Measurements from ENCODE around the gene USP17L10. TPM values are rescaled to one million over a fixed set of nuclear protein-coding genes. Genes with fewer than 3 reads are reported as not detected.
"Not testable (repeated sequence)": the region's sequence is repeated elsewhere in the genome, so short reads cannot be mapped to it uniquely, and the experiment has no call there.

The USP17L10 gene
- not detected for polyA plus RNA-seq (ENCODE audit: insufficient read length in 3 of 3)

- DNase-seq (ENCODE audit: low read depth in 3 of 3, low spot score in 2 of 3): not testable (repeated sequence)
These were observed at the start of gene USP17L10 for GRCh38 chr4:9210357-9210756. Gene USP17L10, plus strand, starts transcription at chr4:9210657. Its CDS starts 0 bp downstream, at chr4:9210657.

GRCh38 chr4:9165990-9166389, 44.5 kb upstream of the USP17L10 start:
- DNase-seq (ENCODE audit: low read depth in 3 of 3, low spot score in 2 of 3): not testable (repeated sequence)

- not testable (repeated sequence) for DNase-seq (ENCODE audit: low read depth in 3 of 3, low spot score in 2 of 3)
These were observed 40.5 kb upstream of the USP17L10 start, which contains the start of gene FAM90A26 for GRCh38 chr4:9169791-9170459. Gene FAM90A26, plus strand, starts transcription at chr4:9170409. Its CDS starts 2,764 bp downstream, at chr4:9173173.

- not testable (repeated sequence) for DNase-seq (ENCODE audit: low read depth in 3 of 3, low spot score in 2 of 3)
These were observed 4.2 kb downstream of the USP17L10 start for GRCh38 chr4:9214701-9215100.

- DNase-seq (ENCODE audit: low read depth in 3 of 3, low spot score in 2 of 3): not testable (repeated sequence)
These were observed 4.6 kb downstream of the USP17L10 start, which contains the start of gene USP17L11 for GRCh38 chr4:9215105-9215504. Gene USP17L11, plus strand, starts transcription at chr4:9215405. Its CDS starts 0 bp downstream, at chr4:9215405.

GRCh38 chr4:9219852-9220251, 9.4 kb downstream of the USP17L10 start, which contains the start of gene USP17L12:
Gene USP17L12, plus strand, starts transcription at chr4:9220152. Its CDS starts 0 bp downstream, at chr4:9220152.
- not testable (repeated sequence) for DNase-seq (ENCODE audit: low read depth in 3 of 3, low spot score in 2 of 3)

GRCh38 chr4:9224596-9224995, 14.1 kb downstream of the USP17L10 start, which contains the start of gene USP17L13:
Gene USP17L13, plus strand, starts transcription at chr4:9224896. Its CDS starts 0 bp downstream, at chr4:9224896.
- not testable (repeated sequence) for DNase-seq (ENCODE audit: low read depth in 3 of 3, low spot score in 2 of 3)

GRCh38 chr4:9230249-9230648, 19.8 kb downstream of the USP17L10 start:
- DNase-seq (ENCODE audit: low read depth in 3 of 3, low spot score in 2 of 3): not testable (repeated sequence)

- not testable (repeated sequence) for DNase-seq (ENCODE audit: low read depth in 3 of 3, low spot score in 2 of 3)
These were observed 23.6 kb downstream of the USP17L10 start, which contains the start of gene USP17L15 for GRCh38 chr4:9234085-9234484. Gene USP17L15, plus strand, starts transcription at chr4:9234385. Its CDS starts 0 bp downstream, at chr4:9234385.

GRCh38 chr4:9238461-9238860, 28.0 kb downstream of the USP17L10 start:
- not testable (repeated sequence) for DNase-seq (ENCODE audit: low read depth in 3 of 3, low spot score in 2 of 3)

- not testable (repeated sequence) for DNase-seq (ENCODE audit: low read depth in 3 of 3, low spot score in 2 of 3)
These were observed 33.1 kb downstream of the USP17L10 start, which contains the start of gene USP17L17 for GRCh38 chr4:9243579-9243978. Gene USP17L17, plus strand, starts transcription at chr4:9243879. Its CDS starts 0 bp downstream, at chr4:9243879.

- not testable (repeated sequence) for DNase-seq (ENCODE audit: low read depth in 3 of 3, low spot score in 2 of 3)
These were observed 37.7 kb downstream of the USP17L10 start, which contains the start of gene USP17L18 for GRCh38 chr4:9247953-9248680. Gene USP17L18, plus strand, starts transcription at chr4:9248630. Its CDS starts 0 bp downstream, at chr4:9248630.

- DNase-seq (ENCODE audit: low read depth in 3 of 3, low spot score in 2 of 3): not testable (repeated sequence)
These were observed 42.6 kb downstream of the USP17L10 start, which contains the start of gene USP17L19 for GRCh38 chr4:9253078-9253477. Gene USP17L19, plus strand, starts transcription at chr4:9253378. Its CDS starts 0 bp downstream, at chr4:9253378.

- not testable (repeated sequence) for DNase-seq (ENCODE audit: low read depth in 3 of 3, low spot score in 2 of 3)
These were observed 47.4 kb downstream of the USP17L10 start, which contains the start of gene USP17L20 for GRCh38 chr4:9257824-9258223. Gene USP17L20, plus strand, starts transcription at chr4:9258124. Its CDS starts 0 bp downstream, at chr4:9258124.

Other genes with a start within 250 kb of the USP17L10 start
- not detected for gene FAM90A26, start 40.2 kb upstream of the USP17L10 start, polyA plus RNA-seq (ENCODE audit: insufficient read length in 3 of 3)
- not detected for gene USP17L11, start 4.7 kb downstream of the USP17L10 start, polyA plus RNA-seq (ENCODE audit: insufficient read length in 3 of 3)
- not detected for gene USP17L12, start 9.5 kb downstream of the USP17L10 start, polyA plus RNA-seq (ENCODE audit: insufficient read length in 3 of 3)
- not detected for gene USP17L13, start 14.2 kb downstream of the USP17L10 start, polyA plus RNA-seq (ENCODE audit: insufficient read length in 3 of 3)
- not detected for gene USP17L15, start 23.7 kb downstream of the USP17L10 start, polyA plus RNA-seq (ENCODE audit: insufficient read length in 3 of 3)
- gene USP17L17, start 33.2 kb downstream of the USP17L10 start, polyA plus RNA-seq (ENCODE audit: insufficient read length in 3 of 3): not detected
- gene USP17L18, start 38.0 kb downstream of the USP17L10 start, polyA plus RNA-seq (ENCODE audit: insufficient read length in 3 of 3): not detected
- gene USP17L19, start 42.7 kb downstream of the USP17L10 start, polyA plus RNA-seq (ENCODE audit: insufficient read length in 3 of 3): not detected
- gene USP17L20, start 47.5 kb downstream of the USP17L10 start, polyA plus RNA-seq (ENCODE audit: insufficient read length in 3 of 3): not detected
- gene USP17L21, start 52.2 kb downstream of the USP17L10 start, polyA plus RNA-seq (ENCODE audit: insufficient read length in 3 of 3): not detected
- gene USP17L22, start 57.0 kb downstream of the USP17L10 start, polyA plus RNA-seq (ENCODE audit: insufficient read length in 3 of 3): not detected
- gene USP17L24, start 114.5 kb downstream of the USP17L10 start, polyA plus RNA-seq (ENCODE audit: insufficient read length in 3 of 3): not detected
- not detected for gene USP17L25, start 119.3 kb downstream of the USP17L10 start, polyA plus RNA-seq (ENCODE audit: insufficient read length in 3 of 3)
- not detected for gene USP17L26, start 124.0 kb downstream of the USP17L10 start, polyA plus RNA-seq (ENCODE audit: insufficient read length in 3 of 3)
- gene USP17L5, start 128.7 kb downstream of the USP17L10 start, polyA plus RNA-seq (ENCODE audit: insufficient read length in 3 of 3): not detected
- gene USP17L27, start 133.5 kb downstream of the USP17L10 start, polyA plus RNA-seq (ENCODE audit: insufficient read length in 3 of 3): not detected
- not detected for gene USP17L28, start 138.2 kb downstream of the USP17L10 start, polyA plus RNA-seq (ENCODE audit: insufficient read length in 3 of 3)
- gene USP17L29, start 143.0 kb downstream of the USP17L10 start, polyA plus RNA-seq (ENCODE audit: insufficient read length in 3 of 3): not detected
- gene USP17L30, start 152.5 kb downstream of the USP17L10 start, polyA plus RNA-seq (ENCODE audit: insufficient read length in 3 of 3): not detected
- not detected for gene DEFB131A, start 233.8 kb downstream of the USP17L10 start, polyA plus RNA-seq (ENCODE audit: insufficient read length in 3 of 3)

All from right renal cortex interstitium (tissue), 3 donors.